ENCODE measurements around the gene CD244.

CD244 gene

DNA sequence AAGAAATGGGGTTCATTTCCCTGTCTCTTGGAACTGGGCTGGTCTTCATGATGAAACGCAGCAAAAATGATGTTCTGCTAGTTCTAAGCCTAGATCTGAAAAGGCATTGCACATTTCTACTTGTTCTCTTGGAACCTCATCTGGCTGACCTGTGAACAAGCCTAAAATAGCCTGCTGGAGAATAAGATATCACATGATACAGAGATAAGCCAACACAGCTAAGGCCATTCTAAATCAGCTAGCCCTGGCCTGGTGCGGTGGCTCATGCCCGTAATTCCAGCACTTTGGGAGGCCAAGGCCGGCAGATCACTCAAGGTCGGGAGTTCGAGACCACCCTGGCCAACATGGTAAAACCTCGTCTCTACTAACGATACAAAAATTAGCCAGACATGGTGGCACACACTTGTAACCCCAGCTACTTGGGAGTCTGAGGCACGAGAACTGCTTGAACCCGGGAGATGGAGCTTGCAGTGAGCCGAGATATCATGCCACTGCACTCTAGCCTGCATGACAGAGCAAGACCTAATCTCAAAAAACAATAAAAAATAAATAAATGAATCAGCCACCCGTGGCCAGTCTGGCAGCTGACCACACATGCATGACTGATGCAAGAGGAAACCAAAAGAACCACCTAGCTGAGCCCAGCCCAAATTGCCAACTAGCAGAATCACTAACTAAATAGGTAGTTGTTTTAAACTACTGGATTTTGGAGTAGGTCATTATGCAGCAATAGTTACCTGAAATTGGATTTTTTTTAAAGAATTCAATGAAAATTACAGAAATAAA is 18.0 kb downstream of the CD244 start:
- DNase-seq = no peak

DNA sequence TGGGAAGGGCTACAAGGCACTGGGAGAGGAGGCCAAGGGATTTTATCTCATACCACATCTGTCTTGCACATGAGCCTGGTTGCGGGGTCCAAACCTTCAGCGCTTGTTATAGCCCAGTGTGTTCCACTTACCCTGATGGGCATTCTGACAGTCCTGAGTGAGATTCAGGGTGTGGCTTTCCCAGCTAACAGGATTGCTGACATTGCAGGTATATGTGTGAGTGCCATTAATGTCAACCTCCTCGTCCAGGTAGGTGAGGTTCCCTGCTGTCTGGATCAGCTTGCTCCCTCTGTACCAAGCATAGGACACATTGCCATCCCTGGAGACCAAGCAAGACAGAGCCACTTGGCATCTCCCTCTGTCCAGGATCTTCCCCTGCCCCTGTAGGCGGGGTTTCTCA is 21.6 kb downstream of the CD244 start:
- no peak for DNase-seq

DNA sequence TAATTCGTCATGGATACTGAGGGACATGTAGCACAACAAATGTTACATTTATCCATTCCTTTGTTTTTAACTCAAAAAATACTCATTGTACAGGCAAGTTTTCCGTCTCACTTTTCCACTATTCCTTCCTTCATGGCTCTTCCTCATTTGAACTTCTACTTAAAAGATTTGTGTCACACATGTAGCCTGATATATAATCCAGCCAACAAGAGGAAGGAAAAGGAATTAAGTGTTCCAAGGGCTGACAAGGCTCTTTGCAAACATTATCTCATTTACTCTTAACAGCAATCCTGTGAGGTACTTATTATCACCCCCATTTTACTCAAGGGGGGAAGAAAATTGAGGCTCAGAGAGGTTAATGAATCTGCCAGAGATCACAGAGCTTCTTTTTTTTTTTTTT is 22.9 kb downstream of the CD244 start:
- no peak for DNase-seq

DNA sequence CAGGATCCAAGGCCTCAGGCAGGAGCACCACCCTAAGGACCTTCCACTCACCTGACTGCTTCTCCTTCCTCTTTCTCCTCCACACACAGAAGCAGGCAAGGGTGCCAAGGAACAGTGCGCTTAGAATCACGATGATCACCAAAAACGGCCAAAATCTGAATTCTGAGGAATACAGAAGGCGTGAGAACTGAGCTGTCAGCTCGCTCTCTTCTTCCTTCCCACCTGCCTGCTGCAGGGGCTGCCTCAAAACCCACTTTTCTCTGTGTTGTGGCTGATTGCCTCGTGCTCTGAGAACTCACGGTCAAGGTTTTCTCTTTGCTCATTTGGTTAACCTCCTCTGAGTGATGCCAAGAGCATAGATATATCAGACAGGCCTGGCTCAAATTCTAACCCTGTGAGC is 23.8 kb downstream of the CD244 start:
- DNase-seq = no peak

DNA sequence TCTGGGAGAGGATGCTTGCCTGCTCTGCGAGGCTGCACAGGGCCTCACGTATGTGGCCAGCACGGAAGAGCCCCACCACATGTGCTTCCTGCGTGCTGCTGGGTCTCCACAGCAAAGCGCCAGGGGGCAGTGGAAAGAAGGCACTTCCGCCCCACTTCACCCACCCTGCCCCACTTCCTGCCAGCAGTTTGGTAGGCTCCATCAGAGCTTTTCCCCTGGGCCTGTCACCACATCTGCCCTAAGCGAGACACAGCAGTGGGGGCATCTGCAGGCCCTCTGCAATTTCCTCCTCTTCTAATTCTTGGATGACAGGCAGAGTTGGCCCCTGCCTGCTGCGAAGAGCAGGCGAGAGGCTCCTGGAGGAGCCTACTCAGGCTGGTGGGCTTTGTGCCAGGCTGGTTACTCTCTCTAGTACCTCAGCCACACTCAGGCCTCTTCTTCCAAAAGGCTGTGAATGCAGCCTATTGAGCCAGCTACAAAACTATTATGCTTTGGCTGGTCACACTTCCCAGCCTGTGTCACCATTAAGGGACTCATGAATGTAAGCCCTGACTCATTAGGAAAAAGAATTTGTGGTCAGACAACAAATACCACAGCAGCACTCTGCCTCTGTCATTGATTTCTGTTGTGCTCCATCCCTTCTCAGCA is 25.0 kb downstream of the CD244 start:
- DNase-seq = peak; percentile 58

DNA sequence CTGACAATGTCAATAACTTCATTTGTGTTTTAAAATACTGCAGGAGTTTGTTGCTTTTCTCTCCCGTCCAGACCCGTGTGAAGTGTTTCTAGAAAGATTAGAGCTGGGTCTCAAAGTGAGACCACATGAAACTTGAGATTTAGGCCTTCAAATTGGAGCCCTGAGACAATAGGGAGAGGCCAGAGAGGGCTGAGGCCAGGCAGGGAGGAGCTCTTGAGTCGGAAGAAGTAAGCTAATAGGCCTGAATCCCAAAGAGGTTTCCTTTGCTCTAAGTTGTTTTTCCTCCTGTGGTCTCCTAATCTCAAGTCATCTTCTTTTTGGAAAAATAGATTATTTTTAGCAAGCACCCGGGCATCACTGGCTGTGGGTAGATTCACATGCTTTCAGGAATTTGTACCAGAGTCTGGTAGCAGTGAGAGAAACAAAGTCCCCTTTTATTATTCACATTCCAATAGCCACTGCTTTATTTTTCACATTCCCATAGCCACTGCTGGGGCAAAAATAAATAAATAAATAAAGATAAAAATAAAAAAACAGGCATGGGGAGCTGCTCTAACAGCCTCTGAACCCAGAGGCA is 25.6 kb downstream of the CD244 start:
- no peak for DNase-seq

DNA sequence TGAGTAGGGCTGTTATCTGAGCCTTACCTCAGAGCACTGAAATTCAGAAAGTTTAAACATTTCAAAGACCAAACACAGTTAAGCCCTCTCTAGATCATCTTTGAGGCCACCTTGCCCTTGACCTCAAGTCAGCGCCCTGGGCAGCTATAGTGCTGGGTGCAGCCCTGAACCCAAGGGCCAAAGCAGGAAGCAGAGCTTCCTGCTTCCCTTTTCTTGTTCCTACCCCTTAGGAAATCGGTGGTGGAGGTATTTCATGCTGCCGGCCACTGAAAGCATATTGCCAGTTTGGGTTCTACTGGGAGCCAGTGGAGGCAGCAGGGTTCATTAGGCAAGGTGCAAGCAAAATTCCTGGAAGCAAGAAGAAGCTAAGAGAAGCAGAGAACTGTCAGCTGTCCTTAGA is 26.1 kb downstream of the CD244 start:
- no peak for DNase-seq

DNA sequence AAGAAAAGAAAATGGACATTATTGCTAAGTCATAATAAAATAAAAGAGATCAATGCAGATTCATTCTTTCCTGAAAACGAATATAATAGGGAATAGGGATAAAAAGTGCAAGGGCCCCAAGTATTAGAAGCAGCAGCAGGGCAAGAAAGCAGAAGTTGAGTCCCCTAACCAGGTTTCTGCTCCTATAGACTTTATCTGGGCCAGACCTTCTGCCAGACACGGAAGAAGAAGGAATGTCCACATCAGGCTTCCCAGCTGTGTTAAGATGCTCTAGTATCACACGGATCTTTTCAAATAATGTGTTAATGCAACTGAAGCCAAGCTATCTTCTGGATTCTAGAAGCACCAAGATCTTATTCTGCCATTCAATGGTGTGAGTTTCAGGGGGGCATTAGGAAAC is 26.9 kb downstream of the CD244 start:
- DNase-seq = no peak

DNA sequence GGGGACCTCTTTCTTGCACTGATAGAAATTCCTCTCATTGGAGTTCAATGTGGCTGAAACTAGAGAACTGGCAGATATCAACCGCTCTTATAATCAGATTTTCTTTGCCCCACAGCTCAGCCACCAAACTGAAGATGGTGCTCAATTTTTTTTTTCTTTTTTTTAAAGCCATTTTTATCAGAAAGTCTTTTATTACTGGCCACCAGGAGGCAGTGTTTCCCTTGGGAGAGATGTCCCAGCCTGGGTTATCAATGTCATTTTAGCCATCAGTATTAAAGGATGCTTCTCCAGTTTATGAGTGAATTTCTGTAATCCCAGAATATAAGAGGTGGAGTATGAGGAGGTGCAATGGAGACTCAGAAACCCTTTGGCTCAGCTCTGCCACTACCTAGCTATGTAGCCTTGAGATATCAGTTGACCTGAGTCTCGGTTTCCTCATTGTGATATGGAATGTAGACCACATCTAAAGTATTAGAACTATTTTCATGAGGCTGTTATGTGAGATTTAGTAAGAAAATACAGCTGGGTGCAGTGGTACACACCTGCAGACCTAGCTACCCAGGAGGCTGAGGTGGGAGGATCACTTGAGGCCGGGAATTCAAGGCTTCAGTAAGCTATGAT is 27.6 kb downstream of the CD244 start:
- no peak for DNase-seq

DNA sequence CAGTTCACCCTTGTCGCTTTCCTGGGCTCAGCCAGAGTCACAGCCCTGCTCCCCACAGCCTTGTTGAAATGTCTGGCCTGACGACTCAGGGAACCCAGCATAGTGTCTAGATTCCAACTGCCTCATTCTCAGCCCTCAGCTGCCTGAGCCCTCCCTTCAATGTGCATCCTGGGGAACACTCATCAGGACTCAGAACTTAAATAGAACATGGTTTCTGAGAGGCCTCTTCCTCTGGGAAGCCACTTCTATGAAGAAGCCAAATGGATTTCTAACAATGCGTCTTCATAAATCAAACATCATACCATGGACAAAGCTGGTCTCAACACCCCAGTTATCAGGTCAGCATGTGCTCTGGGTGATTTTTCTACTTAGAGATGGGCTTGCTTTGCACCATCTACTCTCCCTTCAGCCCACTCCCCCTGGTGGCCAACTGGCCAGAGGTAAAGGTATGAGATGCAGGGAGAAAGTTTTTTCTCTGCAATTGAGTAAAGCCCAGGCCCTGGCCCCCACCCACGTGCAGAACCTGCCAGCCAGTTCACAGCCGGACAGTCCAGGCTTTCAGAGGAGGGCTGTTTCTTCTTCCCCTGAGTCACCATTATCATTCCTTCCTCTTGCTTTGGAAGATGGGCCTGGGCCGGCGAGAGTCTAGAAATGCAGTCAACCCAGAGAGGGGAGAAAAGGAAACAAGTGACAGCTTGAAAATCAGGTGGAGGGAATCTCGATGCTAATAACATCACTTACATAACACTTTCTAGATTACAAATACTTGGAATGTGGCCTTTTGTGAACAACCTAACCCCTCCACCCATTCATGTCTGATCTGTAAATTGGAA is 32.1 kb downstream of the CD244 start:
- peak; percentile 57 for DNase-seq

DNA sequence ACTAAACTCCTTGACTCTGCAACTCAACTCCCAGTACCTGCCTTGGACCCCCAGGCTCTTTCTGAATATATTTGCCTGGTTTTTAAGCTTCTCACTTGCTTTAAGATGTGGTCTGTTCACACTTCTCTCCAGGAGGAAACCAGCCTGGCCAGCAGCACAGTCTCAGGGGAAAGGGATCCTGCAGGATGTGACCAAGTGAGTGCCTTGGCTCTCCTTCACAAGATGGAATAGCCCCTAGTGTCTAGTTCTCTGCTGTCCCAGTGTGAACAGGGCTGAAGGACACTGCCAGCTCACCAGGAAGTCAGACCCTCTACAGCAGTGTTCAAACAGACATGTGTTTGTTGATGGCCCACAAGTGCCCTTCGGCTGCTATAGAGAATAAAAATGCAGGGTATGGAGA is 32.9 kb downstream of the CD244 start:
- DNase-seq = no peak

DNA sequence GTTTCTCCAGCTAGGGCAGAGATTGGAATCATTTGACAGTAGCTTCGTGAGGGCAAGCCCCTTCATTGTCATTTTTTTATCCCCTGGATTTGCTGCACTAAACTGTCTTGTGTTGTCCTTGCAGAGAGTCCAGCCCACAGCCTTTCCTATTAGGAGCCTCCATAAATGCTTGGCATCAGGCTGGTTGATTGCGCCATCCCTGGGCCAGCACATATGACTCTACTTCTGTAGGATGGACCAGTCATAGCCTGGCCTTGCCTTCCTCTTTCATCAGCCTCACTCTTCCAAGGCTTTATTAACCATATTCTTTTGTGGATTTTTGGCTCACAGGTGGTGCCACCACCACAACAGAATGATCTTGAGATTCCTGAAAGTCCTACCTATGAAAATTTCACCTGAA is 35.3 kb downstream of the CD244 start:
- no peak for DNase-seq

DNA sequence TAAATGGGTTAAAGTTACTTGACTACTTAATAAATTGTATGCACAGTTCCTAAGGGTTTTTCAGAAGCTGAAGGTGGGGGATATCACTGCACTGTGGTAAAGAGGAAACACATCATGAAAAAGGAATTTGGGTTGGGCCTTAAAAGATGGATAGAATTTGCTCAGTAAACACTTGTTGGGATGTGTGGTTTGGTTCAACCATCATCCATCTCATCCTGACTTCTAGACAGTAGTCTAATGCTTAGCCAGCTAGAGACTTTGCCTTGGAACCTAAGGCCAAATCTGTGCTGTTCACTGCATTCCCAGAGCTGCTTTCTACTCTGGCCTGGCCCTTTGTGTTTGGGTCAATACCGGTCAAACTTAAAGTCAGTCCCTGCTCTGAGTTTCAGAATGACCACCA is 36.1 kb downstream of the CD244 start:
- no peak for DNase-seq

DNA sequence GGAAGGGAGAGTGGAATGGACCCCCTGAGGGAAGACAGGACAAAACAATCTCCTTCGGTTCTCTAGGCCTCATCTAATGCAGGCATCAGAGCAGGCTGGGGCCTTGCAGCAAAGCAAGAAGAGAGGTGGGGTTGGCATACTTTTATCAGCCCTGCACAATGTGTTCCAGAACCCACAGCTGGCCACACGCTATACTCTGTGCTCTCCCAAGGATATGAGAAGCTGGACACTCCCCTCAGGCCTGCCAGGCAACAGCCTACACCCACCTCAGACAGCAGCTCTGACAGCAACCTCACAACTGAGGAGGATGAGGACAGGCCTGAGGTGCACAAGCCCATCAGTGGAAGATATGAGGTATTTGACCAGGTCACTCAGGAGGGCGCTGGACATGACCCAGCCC is 39.4 kb downstream of the CD244 start:
- no peak for DNase-seq

DNA sequence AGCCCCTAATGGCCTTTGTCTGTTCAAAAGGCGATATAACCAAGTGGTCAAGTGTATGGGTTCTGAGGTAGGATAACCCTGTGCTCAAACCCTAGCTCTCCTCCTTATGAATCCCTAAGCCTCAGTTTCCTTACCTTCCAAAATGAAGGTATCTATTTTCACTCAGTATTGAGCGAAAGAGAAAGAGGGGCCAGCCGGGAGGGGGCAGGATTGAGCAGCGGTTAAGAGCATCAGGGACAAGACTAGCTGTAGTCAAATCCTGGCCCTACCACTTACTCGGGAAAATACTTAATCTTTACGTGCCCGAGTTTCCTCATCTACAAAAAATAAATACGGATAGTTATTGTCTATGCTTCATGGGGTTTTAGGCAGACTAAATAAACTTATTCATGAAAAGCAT is 41.1 kb downstream of the CD244 start:
- no peak for DNase-seq

DNA sequence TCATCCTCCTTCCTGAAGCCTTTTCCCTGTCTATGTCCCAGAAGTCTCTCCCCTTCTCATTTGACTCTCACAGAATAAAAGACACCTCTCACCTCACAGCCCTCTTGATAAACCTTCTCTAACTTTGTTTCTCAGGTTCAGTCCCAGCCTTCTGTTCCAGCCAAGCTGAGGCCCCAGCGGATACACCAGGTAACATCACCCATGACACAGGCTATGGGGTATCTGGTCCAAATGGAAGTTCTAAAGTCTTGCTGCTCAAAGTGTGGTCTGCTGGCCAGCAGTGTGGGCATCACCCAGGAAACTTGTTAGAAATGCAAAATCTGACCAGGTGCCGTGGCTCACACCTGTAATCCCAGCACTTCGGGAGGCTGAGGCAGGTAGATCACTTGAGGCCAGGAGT is 43.5 kb downstream of the CD244 start:
- DNase-seq = no peak

DNA sequence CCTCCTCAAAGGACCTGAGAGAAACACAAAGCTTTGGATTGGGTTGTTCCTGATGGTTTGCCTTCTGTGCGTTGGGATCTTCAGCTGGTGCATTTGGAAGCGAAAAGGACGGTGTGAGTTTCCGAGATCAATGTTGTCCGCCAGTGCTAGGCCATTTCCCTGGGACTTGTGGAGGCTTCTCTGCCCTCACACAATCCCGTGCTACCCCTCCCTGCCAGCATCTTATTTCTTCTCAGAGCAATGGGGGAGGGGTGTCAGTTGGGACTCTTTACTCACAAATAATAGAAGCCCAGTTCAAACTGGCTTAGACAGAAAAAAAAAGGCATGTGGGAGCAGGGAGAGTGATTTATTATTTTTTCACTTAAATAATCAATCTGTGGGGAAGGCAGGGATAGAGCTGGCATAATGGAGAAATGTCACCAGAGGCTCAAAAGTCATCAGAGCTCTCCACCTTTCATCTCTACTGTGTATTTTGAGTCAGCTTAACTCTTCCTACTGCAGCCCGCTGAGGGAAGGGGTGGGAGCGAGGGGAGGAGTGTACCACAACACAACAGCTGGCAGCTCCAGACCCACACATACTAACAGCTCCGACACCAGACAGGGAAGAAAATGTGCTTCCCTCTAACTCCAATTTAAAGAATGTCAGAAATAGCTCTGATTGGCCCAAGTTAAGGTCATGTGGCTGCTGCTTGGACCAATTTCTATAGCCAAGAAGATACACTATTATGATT is 44.3 kb downstream of the CD244 start:
- no peak for DNase-seq

DNA sequence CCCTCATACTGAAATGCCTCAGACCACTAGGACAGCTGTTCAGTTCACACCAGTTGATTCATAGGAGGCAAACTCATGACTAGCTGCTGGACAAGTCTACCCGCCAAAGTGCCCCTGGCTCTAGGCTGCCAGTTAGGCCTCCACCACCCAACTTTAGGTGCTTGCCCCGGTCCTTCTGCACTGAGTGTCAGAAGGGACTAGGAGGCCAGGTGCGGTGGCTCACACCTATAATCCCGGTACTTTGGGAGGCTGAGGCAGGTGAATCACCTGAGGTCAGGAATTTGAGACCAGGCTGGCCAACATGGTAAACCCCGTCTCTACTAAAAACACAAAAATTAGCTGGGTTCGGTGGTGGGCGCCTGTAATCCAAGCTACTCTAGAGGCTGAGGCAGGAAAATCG is 47.8 kb downstream of the CD244 start:
- no peak for DNase-seq

DNA sequence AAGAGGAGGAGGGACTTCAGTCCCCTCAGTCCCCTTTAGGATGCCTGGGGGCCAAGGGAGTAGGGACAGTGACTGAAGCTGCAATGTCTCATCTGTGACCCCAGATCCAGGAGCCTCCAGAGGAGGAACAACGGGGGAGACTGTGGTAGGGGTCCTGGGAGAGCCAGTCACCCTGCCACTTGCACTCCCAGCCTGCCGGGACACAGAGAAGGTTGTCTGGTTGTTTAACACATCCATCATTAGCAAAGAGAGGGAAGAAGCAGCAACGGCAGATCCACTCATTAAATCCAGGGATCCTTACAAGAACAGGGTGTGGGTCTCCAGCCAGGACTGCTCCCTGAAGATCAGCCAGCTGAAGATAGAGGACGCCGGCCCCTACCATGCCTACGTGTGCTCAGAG is 48.4 kb downstream of the CD244 start:
- DNase-seq = no peak

DNA sequence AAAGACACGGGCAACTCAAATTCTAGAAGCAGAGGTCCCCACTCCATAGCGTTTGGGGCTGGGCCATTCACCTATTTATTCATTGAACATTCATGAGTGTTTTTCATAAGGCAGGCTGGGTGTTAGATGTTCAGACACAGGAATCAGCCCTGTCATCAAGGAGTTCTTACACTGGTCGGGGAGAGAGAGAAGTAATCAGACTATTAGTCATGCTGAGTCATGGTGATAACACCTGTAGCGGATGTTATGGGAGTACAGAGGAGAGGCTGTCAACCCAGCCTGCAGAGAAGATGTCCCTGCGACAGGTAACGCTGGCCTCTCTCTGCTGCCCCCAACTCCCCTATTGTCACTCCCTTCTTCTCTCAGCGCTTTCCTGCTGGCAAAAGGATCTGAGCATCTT is 49.5 kb downstream of the CD244 start:
- no peak for DNase-seq

DNA sequence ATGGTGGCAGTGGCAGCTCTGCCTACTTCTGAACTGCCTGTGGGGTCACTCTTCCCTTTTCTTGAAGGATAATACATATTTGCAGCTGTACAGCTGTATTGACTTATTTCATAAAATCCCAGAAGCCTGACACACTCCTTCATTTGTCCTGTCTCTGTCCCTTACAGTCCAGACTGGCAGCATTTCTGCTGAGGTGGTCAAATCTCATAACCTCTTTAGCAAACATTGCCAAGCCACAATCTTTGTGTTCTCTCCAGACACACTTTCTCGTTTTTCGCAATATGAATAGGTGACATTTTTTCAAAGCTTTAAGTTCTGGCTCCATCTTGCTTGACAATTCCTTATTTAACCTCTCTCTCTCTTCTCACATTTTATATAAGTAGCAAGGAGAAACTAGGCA is 51.5 kb downstream of the CD244 start:
- no peak for DNase-seq

DNA sequence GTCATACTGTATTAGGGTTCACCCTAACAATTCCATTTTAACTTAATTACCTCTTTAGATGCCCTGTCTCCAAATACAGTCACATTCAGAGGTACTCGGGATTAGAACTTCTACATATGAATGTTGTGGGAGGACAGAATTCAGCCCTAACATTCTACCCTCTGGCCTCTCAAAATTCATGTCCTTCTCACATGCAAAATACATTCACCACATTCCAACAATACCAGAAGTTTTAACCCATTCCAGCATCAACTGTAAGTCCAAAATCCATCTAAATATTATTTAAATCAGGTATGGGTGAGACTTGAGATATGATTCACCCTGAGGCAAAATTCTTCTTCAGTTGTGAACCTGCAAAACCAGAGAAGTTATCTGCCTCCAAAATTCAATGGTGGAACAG is 52.2 kb downstream of the CD244 start:
- DNase-seq = no peak
